ENCODE data around the gene FKTN. TPM values are rescaled to one million over a fixed set of nuclear protein-coding genes. Genes with fewer than 3 reads are reported as not detected.

FKTN gene
- total RNA-seq (21.4 TPM), polyA plus RNA-seq (ENCODE audit: insufficient read depth, low read depth, low replicate concordance) (5.9 TPM)
- long read RNA-seq, donor 1, result 0 reads
- long read RNA-seq, donor 2, partial matches to known transcripts, result 0 of 1 reads
- long read RNA-seq, donor 2, other reads (novel, unspliced or antisense), result 0 of 1 reads
- long read RNA-seq, donor 3, result 0 reads
- long read RNA-seq, donor 4, result 0 reads
- long read RNA-seq, donor 5, result 0 reads
- long read RNA-seq, donor 6, partial matches to known transcripts, result 0 of 3 reads
- long read RNA-seq, donor 6, other reads (novel, unspliced or antisense), result 0 of 3 reads
- long read RNA-seq, donor 7, partial matches to known transcripts, result 0 of 8 reads
- long read RNA-seq, donor 7, other reads (novel, unspliced or antisense), result 8 of 8 reads
- long read RNA-seq, donor 8, result 0 reads
- long read RNA-seq, donor 9, result 0 reads
- long read RNA-seq, donor 10, partial matches to known transcripts, result 6 of 7 reads
- long read RNA-seq, donor 10, other reads (novel, unspliced or antisense), result 0 of 7 reads

- FAIRE-seq (no peak), DNase-seq (peak; percentile 90 to 95 (median 93))
- Histone ChIP-seq H3K27ac (ENCODE audit: low read depth in 2 of 2, low read length in 2 of 2) (peak within 1 kb of the TSS in 1 of 2 donors; percentile 67), H3K4me3 (ENCODE audit: low read length in 3 of 3) (peak within 1 kb of the TSS; percentile 89 to 98 (median 95)), H3K4me1 (ENCODE audit: control insufficient read depth in 2 of 3, insufficient read depth in 2 of 3, low read depth in 1 of 3, low read length in 3 of 3) (peaks cover 0 to 4% (median 3%) of the 10 kb centered on the region in 3 donors), H3K27me3 (ENCODE audit: control insufficient read depth, insufficient read depth, low read length) (no peaks in the 10 kb centered on the region), H3K36me3 (ENCODE audit: control insufficient read depth in 2 of 3, insufficient read depth in 3 of 3, low read length in 3 of 3) (no peaks in the 10 kb centered on the region), H3K9me3 (ENCODE audit: control insufficient read depth in 2 of 3, insufficient read depth in 1 of 3, low read length in 3 of 3) (peaks cover 0 to 3% (median 3%) of the 10 kb centered on the region in 3 donors), H3K9ac (ENCODE audit: low read length in 3 of 3) (peak within 1 kb of the TSS; percentile 35 to 95 (median 84))
- intact Hi-C loops (cut with DNase I), result no loop called here
- TF ChIP-seq, protein P1, sequence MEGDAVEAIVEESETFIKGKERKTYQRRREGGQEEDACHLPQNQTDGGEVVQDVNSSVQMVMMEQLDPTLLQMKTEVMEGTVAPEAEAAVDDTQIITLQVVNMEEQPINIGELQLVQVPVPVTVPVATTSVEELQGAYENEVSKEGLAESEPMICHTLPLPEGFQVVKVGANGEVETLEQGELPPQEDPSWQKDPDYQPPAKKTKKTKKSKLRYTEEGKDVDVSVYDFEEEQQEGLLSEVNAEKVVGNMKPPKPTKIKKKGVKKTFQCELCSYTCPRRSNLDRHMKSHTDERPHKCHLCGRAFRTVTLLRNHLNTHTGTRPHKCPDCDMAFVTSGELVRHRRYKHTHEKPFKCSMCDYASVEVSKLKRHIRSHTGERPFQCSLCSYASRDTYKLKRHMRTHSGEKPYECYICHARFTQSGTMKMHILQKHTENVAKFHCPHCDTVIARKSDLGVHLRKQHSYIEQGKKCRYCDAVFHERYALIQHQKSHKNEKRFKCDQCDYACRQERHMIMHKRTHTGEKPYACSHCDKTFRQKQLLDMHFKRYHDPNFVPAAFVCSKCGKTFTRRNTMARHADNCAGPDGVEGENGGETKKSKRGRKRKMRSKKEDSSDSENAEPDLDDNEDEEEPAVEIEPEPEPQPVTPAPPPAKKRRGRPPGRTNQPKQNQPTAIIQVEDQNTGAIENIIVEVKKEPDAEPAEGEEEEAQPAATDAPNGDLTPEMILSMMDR (IDR thresholded peaks at IDR 0.05; ENCODE audit: borderline replicate concordance, extremely low read depth, insufficient read depth), result no peak
Observed at GRCh38 chr9:105557804-105558610, at the start of gene FKTN. TSS of gene FKTN (plus strand) at chr9:105558131. CDS start at chr9:105575033, 16,902 bp downstream.

DNA sequence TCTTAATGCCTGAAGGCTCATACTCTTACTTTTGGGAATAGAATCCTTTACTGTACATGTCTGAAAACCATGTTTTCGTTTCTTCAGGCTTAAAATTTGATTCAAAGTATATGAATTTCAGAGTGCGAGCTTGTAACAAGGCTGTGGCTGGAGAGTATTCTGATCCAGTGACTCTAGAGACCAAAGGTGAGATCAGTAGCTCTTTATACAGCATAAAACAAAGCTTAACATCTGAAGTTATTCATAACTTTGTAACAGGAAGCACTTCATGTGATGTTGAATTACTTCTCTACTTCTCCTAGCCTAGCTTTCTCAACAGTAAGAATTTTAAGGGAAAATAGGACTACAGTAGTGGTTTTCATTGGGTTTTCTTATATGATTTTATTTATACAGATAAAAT is 49.4 kb upstream of the FKTN start:
- intact Hi-C loops (cut with DNase I), result no loop called here
- Histone ChIP-seq H3K27me3 (ENCODE audit: control insufficient read depth, insufficient read depth, low read length) (no peaks in the 10 kb centered on the region), H3K27ac (ENCODE audit: low read depth in 2 of 2, low read length in 2 of 2) (no peak overlapping the region), H3K9ac (ENCODE audit: low read length in 3 of 3) (no peak overlapping the region), H3K36me3 (ENCODE audit: control insufficient read depth in 2 of 3, insufficient read depth in 3 of 3, low read length in 3 of 3) (peaks cover 0 to 2% (median 0%) of the 10 kb centered on the region in 3 donors), H3K9me3 (ENCODE audit: control insufficient read depth in 2 of 3, insufficient read depth in 1 of 3, low read length in 3 of 3) (no peaks in the 10 kb centered on the region), H3K4me1 (ENCODE audit: control insufficient read depth in 2 of 3, insufficient read depth in 2 of 3, low read depth in 1 of 3, low read length in 3 of 3) (no peaks in the 10 kb centered on the region), H3K4me3 (ENCODE audit: low read length in 3 of 3) (no peak overlapping the region)
- FAIRE-seq, result no peak
- no peak for DNase-seq
- TF ChIP-seq, protein P1 (IDR thresholded peaks at IDR 0.05; ENCODE audit: borderline replicate concordance, extremely low read depth, insufficient read depth), result no peak

DNA sequence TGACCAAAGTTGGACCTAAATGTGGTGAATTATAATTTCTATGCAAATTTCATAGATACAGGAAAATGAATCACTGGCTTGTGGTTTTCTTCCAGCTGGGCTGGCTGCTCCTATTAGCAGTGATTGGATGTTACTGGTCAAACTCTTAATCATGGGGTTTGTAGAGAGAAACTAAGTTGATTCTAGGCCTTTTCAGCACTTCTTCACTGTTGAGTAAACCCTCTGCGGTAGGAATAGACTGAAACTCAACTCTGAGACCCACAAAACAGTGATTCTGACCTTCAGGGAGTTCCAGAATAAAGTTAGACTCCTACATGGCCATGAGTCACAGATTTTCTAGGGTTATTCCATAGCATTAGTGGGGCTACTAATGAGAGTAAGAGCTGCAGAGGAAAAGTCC is 47.9 kb upstream of the FKTN start:
- Histone ChIP-seq H3K4me3 (ENCODE audit: low read length in 3 of 3) (no peak overlapping the region), H3K27me3 (ENCODE audit: control insufficient read depth, insufficient read depth, low read length) (no peaks in the 10 kb centered on the region), H3K4me1 (ENCODE audit: control insufficient read depth in 2 of 3, insufficient read depth in 2 of 3, low read depth in 1 of 3, low read length in 3 of 3) (no peaks in the 10 kb centered on the region), H3K9me3 (ENCODE audit: control insufficient read depth in 2 of 3, insufficient read depth in 1 of 3, low read length in 3 of 3) (no peaks in the 10 kb centered on the region), H3K9ac (ENCODE audit: low read length in 3 of 3) (no peak overlapping the region), H3K27ac (ENCODE audit: low read depth in 2 of 2, low read length in 2 of 2) (no peak overlapping the region), H3K36me3 (ENCODE audit: control insufficient read depth in 2 of 3, insufficient read depth in 3 of 3, low read length in 3 of 3) (peaks cover 0 to 3% (median 2%) of the 10 kb centered on the region in 3 donors)
- DNase-seq (no peak), FAIRE-seq (no peak)
- intact Hi-C loops (cut with DNase I), result no loop called here
- TF ChIP-seq, protein P1 (IDR thresholded peaks at IDR 0.05; ENCODE audit: borderline replicate concordance, extremely low read depth, insufficient read depth), result no peak
